ENCODE data around the gene DHCR24. TPM values are rescaled to one million over a fixed set of nuclear protein-coding genes. Genes with fewer than 3 reads are reported as not detected.
A peak's percentile ranks its signal among the peaks of the same experiment; 100 is the strongest.

Gene DHCR24
- total and polyA plus RNA-seq, 3 experiments from 2014 or later = 2.6 to 59.8 (median 54.6) TPM

- Mint-ChIP-seq H3K27ac (no peak overlapping the region), H3K9me3 (no peaks in the 10 kb centered on the region), H3K4me1 (no peaks in the 10 kb centered on the region), H3K36me3 (peaks cover 0 to 1% (median 0%) of the 10 kb centered on the region in 3 donors), H3K4me3 (no peak overlapping the region), H3K27me3 (peaks cover 12 to 20% of the 10 kb centered on the region in 2 donors)
- Histone ChIP-seq H3K9me3 (ENCODE audit: low read length) (no peaks in the 10 kb centered on the region), H3K4me1 (ENCODE audit: insufficient read depth, low read length) (no peaks in the 10 kb centered on the region), H3K27ac (ENCODE audit: low read depth, low read length) (no peak overlapping the region), H3K4me3 (ENCODE audit: low read length) (no peak overlapping the region), H3K27me3 (ENCODE audit: insufficient read depth, low read length, poor library complexity, severe bottlenecking) (no peaks in the 10 kb centered on the region), H3K36me3 (ENCODE audit: insufficient read depth, low read length) (no peaks in the 10 kb centered on the region)
- DNase-seq = no peak
- ChIA-PET POLR2A (no interaction called here), CTCF (no interaction called here)
These were observed 17.6 kb upstream of the DHCR24 start for GRCh38 chr1:54904476-54905048.

- no peaks in the 10 kb centered on the region for H3K36me3 Mint-ChIP-seq
- peaks cover 5 to 10% of the 10 kb centered on the region in 2 donors for H3K27me3 Mint-ChIP-seq
- no peaks in the 10 kb centered on the region for H3K9me3 ChIP-seq (ENCODE audit: low read length)
- POLR2A ChIA-PET = no interaction called here
- no peaks in the 10 kb centered on the region for H3K4me1 ChIP-seq (ENCODE audit: insufficient read depth, low read length)
- DNase-seq = no peak
- no peaks in the 10 kb centered on the region for H3K36me3 ChIP-seq (ENCODE audit: insufficient read depth, low read length)
- H3K27ac ChIP-seq (ENCODE audit: low read depth, low read length) = no peak overlapping the region
- no peak overlapping the region for H3K4me3 Mint-ChIP-seq
- no peaks in the 10 kb centered on the region for H3K27me3 ChIP-seq (ENCODE audit: insufficient read depth, low read length, poor library complexity, severe bottlenecking)
- no peaks in the 10 kb centered on the region for H3K4me1 Mint-ChIP-seq
- CTCF ChIA-PET = no interaction called here
- H3K27ac Mint-ChIP-seq = no peak overlapping the region
- no peak overlapping the region for H3K4me3 ChIP-seq (ENCODE audit: low read length)
- H3K9me3 Mint-ChIP-seq = peaks cover 0 to 2% (median 0%) of the 10 kb centered on the region in 5 donors
These were observed 7.3 kb upstream of the DHCR24 start for GRCh38 chr1:54894271-54894670.

GRCh38 chr1:54892586-54892985, 5.6 kb upstream of the DHCR24 start:
- H3K36me3 Mint-ChIP-seq = no peaks in the 10 kb centered on the region
- no peak overlapping the region for H3K27ac ChIP-seq (ENCODE audit: low read depth, low read length)
- H3K27me3 ChIP-seq (ENCODE audit: insufficient read depth, low read length, poor library complexity, severe bottlenecking) = no peaks in the 10 kb centered on the region
- peaks cover 0 to 2% (median 0%) of the 10 kb centered on the region in 5 donors for H3K9me3 Mint-ChIP-seq
- DNase-seq = no peak
- H3K27me3 Mint-ChIP-seq = peaks cover 14% of the 10 kb centered on the region in 2 donors
- CTCF ChIA-PET = no interaction called here
- no peaks in the 10 kb centered on the region for H3K9me3 ChIP-seq (ENCODE audit: low read length)
- POLR2A ChIA-PET = no interaction called here
- no peak overlapping the region for H3K4me3 Mint-ChIP-seq
- no peaks in the 10 kb centered on the region for H3K36me3 ChIP-seq (ENCODE audit: insufficient read depth, low read length)
- no peak overlapping the region for H3K4me3 ChIP-seq (ENCODE audit: low read length)
- H3K4me1 ChIP-seq (ENCODE audit: insufficient read depth, low read length) = peaks cover 2% of the 10 kb centered on the region
- H3K27ac Mint-ChIP-seq = no peak overlapping the region
- peaks cover 5 to 7% (median 7%) of the 10 kb centered on the region in 3 donors for H3K4me1 Mint-ChIP-seq

GRCh38 chr1:54889132-54889725, 2.2 kb upstream of the DHCR24 start:
- ChIA-PET CTCF (no interaction called here), POLR2A (no interaction called here)
- Histone ChIP-seq H3K27me3 (ENCODE audit: insufficient read depth, low read length, poor library complexity, severe bottlenecking) (no peaks in the 10 kb centered on the region), H3K4me1 (ENCODE audit: insufficient read depth, low read length) (peaks cover 12% of the 10 kb centered on the region), H3K4me3 (ENCODE audit: low read length) (no peak overlapping the region), H3K9me3 (ENCODE audit: low read length) (no peaks in the 10 kb centered on the region), H3K36me3 (ENCODE audit: insufficient read depth, low read length) (no peaks in the 10 kb centered on the region), H3K27ac (ENCODE audit: low read depth, low read length) (no peak overlapping the region)
- Mint-ChIP-seq H3K4me1 (peaks cover 20 to 29% (median 27%) of the 10 kb centered on the region in 3 donors), H3K36me3 (peaks cover 0 to 3% (median 0%) of the 10 kb centered on the region in 3 donors), H3K27ac (no peak overlapping the region), H3K9me3 (peaks cover 0 to 2% (median 0%) of the 10 kb centered on the region in 5 donors), H3K4me3 (no peak overlapping the region), H3K27me3 (peaks cover 14 to 22% of the 10 kb centered on the region in 2 donors)
- no peak for DNase-seq

GRCh38 chr1:54888080-54888733, 1.2 kb upstream of the DHCR24 start:
- H3K4me1 ChIP-seq (ENCODE audit: insufficient read depth, low read length) = peaks cover 12% of the 10 kb centered on the region
- H3K9me3 Mint-ChIP-seq = peaks cover 0 to 2% (median 0%) of the 10 kb centered on the region in 5 donors
- no peaks in the 10 kb centered on the region for H3K9me3 ChIP-seq (ENCODE audit: low read length)
- H3K36me3 ChIP-seq (ENCODE audit: insufficient read depth, low read length) = no peaks in the 10 kb centered on the region
- H3K36me3 Mint-ChIP-seq = peaks cover 0 to 3% (median 0%) of the 10 kb centered on the region in 3 donors
- H3K4me1 Mint-ChIP-seq = peaks cover 22 to 32% (median 27%) of the 10 kb centered on the region in 3 donors
- H3K27me3 ChIP-seq (ENCODE audit: insufficient read depth, low read length, poor library complexity, severe bottlenecking) = no peaks in the 10 kb centered on the region
- ChIA-PET CTCF (interaction anchor here (0.9 to 1.1 kb wide), 2 partner anchors 9 to 17 kb away, joined by 3 read pairs; no protein-coding TSS in a partner anchor), POLR2A (no interaction called here)
- no peak for DNase-seq
- H3K27me3 Mint-ChIP-seq = peaks cover 14 to 22% of the 10 kb centered on the region in 2 donors
- peak overlapping the region; percentile 4 for H3K27ac ChIP-seq (ENCODE audit: low read depth, low read length)
- H3K27ac Mint-ChIP-seq = peak overlapping the region in 1 of 8 donors; percentile 19
- H3K4me3 ChIP-seq (ENCODE audit: low read length) = no peak overlapping the region
- peak overlapping the region; percentile 58 to 94 (median 76) for H3K4me3 Mint-ChIP-seq

GRCh38 chr1:54887665-54888071, 673 bp upstream of the DHCR24 start:
- H3K27me3 Mint-ChIP-seq = peaks cover 14 to 22% of the 10 kb centered on the region in 2 donors
- DNase-seq = no peak

GRCh38 chr1:54885807-54886723, 930 bp downstream of the DHCR24 start:
- Mint-ChIP-seq H3K4me3 (peak overlapping the region; percentile 88 to 94 (median 92)), H3K4me1 (peaks cover 22 to 32% (median 27%) of the 10 kb centered on the region in 3 donors), H3K36me3 (peaks cover 0 to 3% (median 0%) of the 10 kb centered on the region in 3 donors), H3K27ac (peak overlapping the region in 1 of 8 donors; percentile 72), H3K9me3 (peaks cover 0 to 2% (median 0%) of the 10 kb centered on the region in 5 donors), H3K27me3 (peaks cover 14% of the 10 kb centered on the region in 2 donors)
- no peaks in the 10 kb centered on the region for H3K9me3 ChIP-seq (ENCODE audit: low read length)
- peak overlapping the region; percentile 29 for H3K27ac ChIP-seq (ENCODE audit: low read depth, low read length)
- H3K36me3 ChIP-seq (ENCODE audit: insufficient read depth, low read length) = no peaks in the 10 kb centered on the region
- peak overlapping the region; percentile 48 for H3K4me3 ChIP-seq (ENCODE audit: low read length)
- POLR2A ChIA-PET = interaction anchor here (1.1 kb wide), 1 partner anchor 84 kb away, joined by 3 read pairs; no protein-coding TSS in a partner anchor
- no peaks in the 10 kb centered on the region for H3K27me3 ChIP-seq (ENCODE audit: insufficient read depth, low read length, poor library complexity, severe bottlenecking)
- peaks cover 12% of the 10 kb centered on the region for H3K4me1 ChIP-seq (ENCODE audit: insufficient read depth, low read length)
- CTCF ChIA-PET = no interaction called here
- DNase-seq = no peak

More at GRCh38 chr1:54887665-54888071, 673 bp upstream of the DHCR24 start:
- Histone ChIP-seq H3K27ac (ENCODE audit: low read depth, low read length) (peak overlapping the region; percentile 45), H3K9me3 (ENCODE audit: low read length) (no peaks in the 10 kb centered on the region), H3K4me3 (ENCODE audit: low read length) (peak overlapping the region; percentile 48), H3K4me1 (ENCODE audit: insufficient read depth, low read length) (peaks cover 12% of the 10 kb centered on the region), H3K27me3 (ENCODE audit: insufficient read depth, low read length, poor library complexity, severe bottlenecking) (no peaks in the 10 kb centered on the region), H3K36me3 (ENCODE audit: insufficient read depth, low read length) (no peaks in the 10 kb centered on the region)
- ChIA-PET CTCF (interaction anchor here (0.9 to 1.1 kb wide), 2 partner anchors 9 to 17 kb away, joined by 3 read pairs; no protein-coding TSS in a partner anchor), POLR2A (interaction anchor here (1.1 kb wide), 1 partner anchor 86 kb away, joined by 3 read pairs; no protein-coding TSS in a partner anchor)
- Mint-ChIP-seq H3K4me1 (peaks cover 22 to 32% (median 27%) of the 10 kb centered on the region in 3 donors), H3K36me3 (peaks cover 0 to 3% (median 0%) of the 10 kb centered on the region in 3 donors), H3K4me3 (peak overlapping the region; percentile 58 to 94 (median 76)), H3K27ac (peak overlapping the region in 2 of 8 donors; percentile 31 to 48), H3K9me3 (peaks cover 0 to 2% (median 0%) of the 10 kb centered on the region in 5 donors)
